ENCODE results near the gene CDKAL1.

CDKAL1 gene

DNA sequence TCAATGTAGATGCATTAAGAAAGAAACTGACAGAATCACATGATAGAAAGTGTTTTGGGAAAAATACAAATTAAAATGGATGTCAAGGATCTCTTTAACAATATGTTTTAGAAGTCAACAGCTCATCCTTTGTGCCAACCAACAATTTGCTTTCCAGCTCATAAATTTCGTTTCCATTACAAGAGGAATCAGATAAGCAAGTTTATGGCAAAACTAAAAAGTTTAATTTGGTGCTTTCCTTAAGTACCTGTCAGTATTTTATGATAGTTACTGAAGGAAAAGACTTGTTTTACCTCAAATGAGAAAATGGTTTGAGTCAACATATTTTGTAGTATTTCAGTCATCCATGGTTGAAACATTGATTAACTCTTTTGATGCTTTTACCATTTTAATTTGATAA lies 130.0 kb downstream of the CDKAL1 start:
- Histone ChIP-seq H3K4me3 (no peak overlapping the region), H3K27ac (no peak overlapping the region)

DNA sequence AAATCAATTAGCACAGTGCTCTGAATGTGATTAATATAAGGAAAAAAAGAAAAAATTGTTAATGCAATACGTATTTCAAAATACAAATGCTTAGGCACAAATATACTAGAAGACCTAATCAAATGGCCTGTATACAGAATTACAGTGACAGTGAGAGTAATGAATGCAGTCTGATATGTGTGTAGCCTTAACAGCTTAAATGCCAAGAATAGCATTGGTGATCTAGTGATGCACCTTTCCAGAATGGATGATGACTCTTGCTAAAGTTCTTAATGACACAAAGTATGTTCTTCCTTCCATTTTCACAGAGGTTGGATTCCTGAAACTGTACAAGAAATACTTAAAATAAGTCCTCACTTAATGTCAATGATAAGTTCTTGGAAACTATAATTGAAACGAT lies 131.0 kb downstream of the CDKAL1 start:
- Histone ChIP-seq H3K27ac (no peak overlapping the region), H3K4me3 (no peak overlapping the region)

DNA sequence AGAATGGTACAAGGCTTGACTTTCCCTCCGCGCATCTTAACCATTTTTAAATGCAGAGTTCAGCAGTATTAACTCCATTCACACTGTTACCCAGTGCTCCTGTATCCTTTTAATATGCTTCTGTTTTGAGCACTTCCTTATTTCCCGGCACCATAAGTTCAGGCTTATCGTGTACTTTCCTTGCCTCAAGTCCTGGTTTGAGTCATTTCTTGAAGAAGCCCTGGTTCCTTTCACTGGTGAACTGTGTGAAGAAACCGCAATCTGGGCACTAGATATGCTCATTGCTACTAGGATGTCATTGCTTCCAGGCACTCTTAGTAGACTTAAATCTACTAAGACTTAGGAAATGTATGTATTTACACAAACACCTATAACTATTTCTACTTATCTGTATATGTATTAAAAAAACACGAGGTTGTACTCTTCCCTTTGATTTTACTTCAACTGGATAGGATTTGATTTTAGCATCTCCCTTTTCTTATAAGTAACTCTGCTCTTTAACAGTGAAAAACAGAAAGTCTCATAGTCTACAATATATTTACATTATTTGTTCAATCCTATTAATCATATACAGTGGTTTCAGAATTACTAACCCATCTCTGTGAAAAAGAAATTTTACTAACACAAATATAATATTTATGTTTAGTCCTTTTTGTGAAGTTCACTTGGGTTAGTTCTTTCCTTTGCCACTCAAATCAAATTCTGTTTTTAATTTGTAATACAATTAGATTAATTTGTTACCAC lies 135.5 kb downstream of the CDKAL1 start:
- Histone ChIP-seq H3K4me3 (no peak overlapping the region), H3K27ac (no peak overlapping the region)

DNA sequence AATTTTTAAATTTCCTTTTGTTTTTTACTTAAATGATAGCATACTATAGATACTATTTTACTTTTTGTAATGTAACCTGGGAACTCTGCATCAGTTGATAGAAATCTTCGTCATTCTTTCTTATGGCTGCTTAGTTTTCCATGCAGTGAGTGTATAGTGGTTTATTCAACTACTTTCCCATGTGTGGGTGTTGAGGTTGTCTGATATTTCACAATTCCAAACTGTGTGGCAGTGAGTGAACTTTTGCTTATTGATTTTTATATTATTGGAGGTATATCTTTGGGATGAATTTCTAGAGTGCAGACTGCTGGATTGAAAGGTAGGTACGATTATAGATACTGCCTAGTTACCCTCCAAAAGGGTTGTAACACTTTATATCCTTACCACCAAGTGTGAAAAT lies 136.5 kb downstream of the CDKAL1 start:
- no peak overlapping the region for H3K4me3 ChIP-seq
- no peak overlapping the region for H3K27ac ChIP-seq

DNA sequence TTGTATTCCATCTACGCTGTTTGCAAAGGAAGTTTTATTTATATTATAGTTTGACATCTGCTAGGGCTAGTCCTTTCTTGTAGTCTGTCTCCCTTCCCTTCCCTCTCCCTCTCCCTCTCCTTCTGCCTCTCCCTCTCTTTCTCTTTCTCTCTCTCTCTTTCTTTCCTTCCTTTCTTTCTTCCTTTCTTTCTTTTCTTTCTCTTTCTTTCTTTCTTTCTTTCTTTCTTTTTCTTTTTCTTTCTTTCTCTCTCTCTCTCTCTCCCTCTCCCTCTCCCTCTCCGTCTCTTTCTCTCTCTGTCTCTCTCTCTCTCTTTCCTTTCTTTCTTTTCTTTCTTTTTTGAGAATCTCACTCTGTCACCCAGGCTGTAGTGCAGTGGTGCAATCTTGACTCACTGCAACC lies 137.8 kb downstream of the CDKAL1 start:
- Histone ChIP-seq H3K4me3 (no peak overlapping the region), H3K27ac (no peak overlapping the region)

DNA sequence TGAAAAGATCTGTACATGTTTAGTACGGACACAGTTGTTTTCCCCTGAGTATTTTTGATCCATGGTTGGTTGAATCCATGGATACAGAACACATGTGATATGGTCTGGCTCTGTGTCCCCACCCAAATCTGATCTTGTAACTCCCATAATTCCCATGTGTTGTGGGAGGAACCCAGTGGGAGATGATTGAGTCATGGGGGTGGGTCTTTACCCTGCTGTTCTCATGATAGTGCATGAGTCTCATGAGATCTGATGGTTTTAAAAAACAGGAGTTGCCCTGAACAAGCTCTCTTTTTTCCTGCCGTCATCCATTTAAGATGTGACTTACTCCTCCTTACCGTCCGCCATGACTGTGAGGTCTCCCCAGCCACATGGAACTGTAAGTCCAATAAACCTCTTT lies 139.2 kb downstream of the CDKAL1 start:
- H3K27ac ChIP-seq = no peak overlapping the region
- H3K4me3 ChIP-seq = no peak overlapping the region

DNA sequence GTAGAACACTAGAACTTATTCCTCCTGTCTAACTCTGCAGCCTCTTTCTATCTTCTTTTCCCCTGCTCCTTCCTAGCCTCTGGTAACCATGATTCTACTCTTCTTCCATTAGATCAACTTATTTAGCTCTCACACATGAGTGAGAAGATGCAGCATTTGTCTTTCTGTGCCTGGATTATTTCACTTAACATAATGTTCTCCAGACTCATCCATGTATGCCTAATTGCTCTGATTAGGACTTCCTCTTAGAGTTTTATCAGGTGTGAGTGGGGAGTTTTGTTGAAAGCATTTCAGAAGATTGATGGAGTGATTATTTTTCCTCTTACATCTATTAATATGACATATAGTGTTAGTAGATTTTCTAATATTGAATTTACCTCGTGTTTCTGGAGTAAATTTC lies 140.4 kb downstream of the CDKAL1 start:
- H3K4me3 ChIP-seq = no peak overlapping the region
- H3K27ac ChIP-seq = no peak overlapping the region

DNA sequence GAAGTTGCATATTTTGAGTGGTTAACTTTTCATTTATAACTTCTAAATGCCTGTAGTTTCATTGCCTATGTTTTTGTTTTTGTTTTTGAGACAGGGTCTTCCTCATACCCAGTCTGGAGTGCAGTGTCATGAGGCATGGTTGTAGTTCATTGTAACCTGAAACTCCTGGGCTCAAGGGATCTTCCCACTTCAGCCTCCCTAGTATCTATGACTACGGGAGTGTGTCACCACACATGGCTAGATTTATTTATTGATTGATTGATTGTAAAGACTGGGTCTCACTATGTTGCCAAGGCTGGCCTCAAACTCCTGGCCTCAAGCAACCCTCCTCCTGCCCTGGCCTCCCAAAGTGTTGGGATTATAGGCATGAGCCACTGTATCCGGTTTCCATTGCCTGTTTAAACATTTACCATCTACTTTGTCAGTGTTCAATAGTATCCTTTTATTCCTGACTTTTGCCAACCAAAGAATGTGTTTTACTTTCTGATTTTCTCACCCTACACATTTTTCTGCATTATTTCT lies 144.6 kb downstream of the CDKAL1 start:
- no peak overlapping the region for H3K4me3 ChIP-seq
- no peak overlapping the region for H3K27ac ChIP-seq

DNA sequence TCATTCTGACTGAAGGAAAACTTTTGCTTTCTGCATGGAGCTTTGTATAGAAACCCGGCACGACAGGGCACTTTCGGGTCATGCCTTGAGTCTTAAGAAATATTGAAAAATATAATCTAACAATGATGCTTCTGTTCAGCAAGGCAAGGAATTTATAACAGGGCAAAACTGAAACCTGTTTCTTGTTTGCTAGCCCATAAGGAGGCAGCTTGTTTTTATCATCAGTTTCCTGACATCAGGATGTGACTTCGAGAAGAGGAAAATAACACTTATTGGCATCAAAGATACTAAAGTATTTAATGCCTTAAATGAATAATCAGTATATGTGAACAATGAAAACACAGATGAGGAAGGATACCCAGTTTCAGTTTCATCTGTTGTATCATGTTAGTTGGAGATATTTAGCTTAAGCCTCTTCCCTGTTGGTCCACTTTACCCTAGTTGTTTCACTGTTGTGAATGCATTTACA lies 146.5 kb downstream of the CDKAL1 start:
- Histone ChIP-seq H3K4me3 (no peak overlapping the region), H3K27ac (peak overlapping the region in 8 of 21 experiments; percentile 6 to 59 (median 28))

DNA sequence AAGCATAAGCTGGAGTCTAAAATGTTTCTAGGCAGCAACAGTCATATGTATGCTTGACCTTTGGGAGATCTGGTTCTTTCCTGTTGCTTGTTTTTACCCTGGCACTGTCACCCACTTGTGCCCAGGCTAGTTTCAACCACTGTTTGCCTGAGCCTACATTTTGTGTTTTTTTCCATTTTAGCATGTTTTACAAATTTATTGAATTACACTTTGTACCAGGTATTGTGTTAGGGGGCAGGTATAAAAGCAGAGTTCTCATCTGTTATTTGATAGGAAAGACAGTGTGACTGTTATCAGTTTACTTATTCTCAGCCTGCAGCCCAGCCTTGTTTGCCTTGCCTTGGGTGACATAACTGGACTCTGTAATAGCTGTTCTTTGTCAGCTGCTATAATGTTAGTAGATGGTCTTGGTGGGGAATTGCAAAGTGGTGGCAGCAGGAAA lies 147.0 kb downstream of the CDKAL1 start:
- Histone ChIP-seq H3K4me3 (no peak overlapping the region), H3K27ac (peak overlapping the region in 8 of 21 experiments; percentile 6 to 59 (median 28))

DNA sequence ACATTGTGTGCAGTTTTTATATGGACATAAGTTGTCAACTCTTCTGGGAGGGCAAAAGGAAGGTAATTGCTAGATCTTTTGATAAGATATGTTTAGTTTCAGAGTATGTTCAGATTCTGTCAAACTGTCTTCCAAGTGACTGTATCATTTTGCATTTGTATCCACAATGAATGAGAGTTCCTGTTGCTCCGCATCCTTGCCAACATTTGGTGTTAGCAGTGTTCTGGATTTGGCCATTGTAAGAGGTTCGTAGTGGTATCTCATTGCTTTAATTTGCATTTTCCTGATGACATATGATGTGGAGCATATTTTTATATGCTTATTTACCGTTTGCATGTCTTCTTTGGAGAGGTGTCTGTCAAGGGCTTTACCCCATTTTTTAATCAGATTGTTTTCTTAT lies 150.2 kb downstream of the CDKAL1 start:
- Histone ChIP-seq H3K27ac (no peak overlapping the region), H3K4me3 (no peak overlapping the region)

DNA sequence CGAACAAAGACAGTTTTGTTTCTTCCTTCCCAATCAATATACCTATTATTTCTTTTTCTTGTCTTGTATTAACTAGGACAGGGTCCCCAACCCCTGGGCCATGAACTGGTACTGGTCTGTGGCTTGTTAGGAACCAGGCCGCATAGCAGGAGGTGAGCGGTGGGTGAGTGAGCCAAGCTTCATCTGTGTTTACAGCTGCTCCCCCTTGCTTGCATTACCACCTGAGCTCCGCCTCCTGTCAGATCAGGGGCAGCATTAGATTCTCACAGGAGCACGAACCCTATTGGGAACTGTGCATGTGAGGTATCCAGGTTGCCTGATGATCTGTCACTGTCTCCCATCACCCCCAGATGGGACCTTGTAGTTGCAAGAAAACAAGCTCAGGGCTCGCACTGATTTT lies 151.9 kb downstream of the CDKAL1 start:
- Histone ChIP-seq H3K4me3 (no peak overlapping the region), H3K27ac (no peak overlapping the region)

DNA sequence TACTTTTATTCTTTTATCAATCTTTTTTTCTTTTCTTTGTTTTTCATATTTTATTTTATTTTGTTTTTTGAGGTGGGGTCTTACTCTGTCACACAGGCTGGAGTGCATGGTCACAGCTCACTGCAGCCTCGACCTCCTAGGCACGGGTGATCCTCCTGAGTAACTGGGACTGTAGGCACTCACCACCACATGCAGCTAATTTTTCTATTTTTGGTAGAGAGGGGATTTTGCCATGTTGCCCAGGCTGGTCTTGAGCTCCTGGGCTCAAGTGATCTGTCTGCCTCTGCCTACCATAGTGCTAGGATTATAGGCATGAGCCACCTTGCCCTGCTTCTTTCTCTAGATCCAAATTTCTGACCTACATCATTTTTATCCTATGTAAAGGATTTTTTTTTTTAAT lies 153.2 kb downstream of the CDKAL1 start:
- Histone ChIP-seq H3K4me3 (no peak overlapping the region), H3K27ac (no peak overlapping the region)

DNA sequence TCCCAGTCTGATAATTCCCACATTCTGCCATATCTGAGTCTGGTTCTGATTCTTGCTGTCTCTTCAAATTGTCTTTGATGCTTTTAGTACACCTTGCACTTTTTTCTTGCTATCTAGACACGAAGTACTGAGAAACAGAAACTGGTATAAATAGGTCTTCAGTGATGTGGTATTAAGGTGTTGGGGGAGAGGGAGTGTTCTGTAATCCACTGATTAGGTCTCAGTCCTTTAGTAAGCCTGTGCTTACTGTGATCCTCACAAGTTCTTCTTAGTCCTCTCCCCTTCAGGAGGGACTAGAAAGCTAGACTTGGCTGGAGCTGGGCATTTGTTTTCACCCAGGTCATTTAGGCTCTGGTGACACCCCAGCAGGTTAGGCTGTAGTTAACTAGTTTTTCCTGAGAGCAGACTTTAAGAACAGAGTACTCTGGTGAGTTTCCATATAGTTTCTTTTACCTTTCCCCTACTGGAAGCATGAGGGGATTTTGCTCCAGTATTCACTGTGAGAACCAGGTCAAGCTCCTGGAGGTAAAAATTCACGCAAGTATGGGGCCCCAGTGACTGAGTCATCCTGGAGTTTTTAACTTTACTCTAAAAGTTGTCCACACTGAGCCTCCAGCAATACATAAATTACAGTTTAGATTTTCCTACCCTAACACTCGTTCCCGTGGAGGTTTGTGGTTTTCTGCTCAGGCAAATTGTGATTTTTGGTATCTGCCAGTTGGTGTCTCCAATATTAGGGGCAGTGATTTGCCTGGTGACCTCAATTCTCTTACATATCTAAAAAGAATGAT lies 154.6 kb downstream of the CDKAL1 start:
- H3K4me3 ChIP-seq = no peak overlapping the region
- peak overlapping the region in 1 of 21 experiments; percentile 21 for H3K27ac ChIP-seq

DNA sequence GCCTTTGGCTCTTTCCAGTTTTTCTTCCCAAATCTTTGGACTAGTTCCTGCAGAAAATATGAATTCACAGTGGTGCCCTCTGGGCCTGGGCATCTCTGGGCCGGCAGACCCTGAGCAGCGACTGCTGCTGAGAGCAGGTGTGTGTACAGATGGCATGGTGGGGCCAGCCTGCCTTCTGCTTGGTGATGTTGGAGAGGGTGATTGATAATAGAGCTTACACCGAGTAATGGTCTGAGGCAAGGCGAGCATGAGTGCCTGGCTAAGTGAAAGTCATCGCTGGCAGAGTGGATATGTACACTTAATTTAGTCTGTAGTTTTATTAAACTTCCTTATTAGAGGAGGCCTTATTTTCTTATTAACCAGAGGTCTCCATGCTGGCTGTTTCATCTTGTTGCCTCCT lies 156.9 kb downstream of the CDKAL1 start:
- Histone ChIP-seq H3K4me3 (no peak overlapping the region), H3K27ac (no peak overlapping the region)

DNA sequence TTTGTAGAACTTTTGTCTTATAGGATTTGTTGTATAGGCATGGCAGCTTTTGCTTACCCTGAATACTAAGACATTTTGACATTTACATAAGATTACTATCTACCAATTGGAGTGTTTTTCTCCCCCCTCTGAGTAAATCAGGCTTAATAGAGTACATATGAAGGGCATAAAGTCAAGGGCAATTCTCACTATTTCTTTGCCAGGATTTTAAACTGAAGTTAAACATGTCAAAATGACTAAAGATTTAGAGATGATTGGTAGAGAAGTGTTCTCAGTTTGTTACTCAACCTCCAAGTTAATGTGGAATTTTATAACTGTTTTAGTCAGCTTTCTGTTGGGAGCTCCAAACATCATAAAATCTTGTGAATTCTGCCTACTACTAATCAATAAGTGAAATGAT lies 157.8 kb downstream of the CDKAL1 start:
- Histone ChIP-seq H3K27ac (no peak overlapping the region), H3K4me3 (no peak overlapping the region)

DNA sequence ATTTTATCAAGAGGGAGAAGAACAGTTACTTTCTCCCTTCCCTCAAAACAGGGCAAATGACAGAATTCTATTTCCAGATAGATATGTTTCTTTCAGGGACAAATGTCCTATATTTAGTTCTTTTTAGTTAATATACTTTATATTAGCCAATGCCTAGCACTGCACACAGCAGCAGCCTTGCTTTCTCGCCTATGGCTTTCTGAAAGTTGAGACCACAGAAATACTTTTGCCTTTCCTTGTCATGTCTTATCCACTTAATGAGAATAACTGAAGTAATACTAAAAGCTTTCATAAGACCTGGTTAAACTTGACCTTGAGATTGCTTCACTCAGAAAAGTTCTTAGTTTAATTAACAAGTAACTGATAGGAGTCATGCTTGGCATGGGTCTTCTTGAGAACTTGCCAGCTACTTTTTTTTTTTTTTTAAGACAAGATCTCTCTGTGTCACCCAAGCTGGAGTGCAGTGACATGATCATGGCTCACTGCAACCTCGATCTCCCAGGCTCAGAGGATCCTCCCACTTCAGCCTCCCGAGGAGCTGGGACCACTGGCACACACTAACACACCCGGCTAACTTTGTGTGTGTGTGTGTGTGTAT lies 159.3 kb downstream of the CDKAL1 start:
- no peak overlapping the region for H3K4me3 ChIP-seq
- peak overlapping the region in 3 of 21 experiments; percentile 16 to 53 (median 31) for H3K27ac ChIP-seq

DNA sequence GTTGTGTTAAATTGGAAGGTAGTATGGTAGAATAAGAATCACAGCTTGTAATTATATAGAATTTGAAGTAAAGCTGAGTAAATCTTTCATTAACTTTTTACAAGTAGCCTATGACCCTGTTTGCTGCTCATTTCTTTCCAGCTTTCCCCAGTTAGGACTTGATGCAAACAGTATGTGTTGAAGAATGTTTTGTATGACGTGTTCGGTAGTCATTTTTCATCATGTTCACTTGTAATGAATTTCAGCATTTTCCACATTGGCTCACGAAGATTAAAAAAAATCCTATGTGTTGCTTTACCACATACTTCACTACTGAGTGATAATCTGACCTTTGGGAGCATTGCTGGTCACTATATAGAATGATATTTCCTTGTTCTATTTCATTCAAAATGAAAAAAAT lies 162.4 kb downstream of the CDKAL1 start:
- no peak overlapping the region for H3K27ac ChIP-seq
- no peak overlapping the region for H3K4me3 ChIP-seq

DNA sequence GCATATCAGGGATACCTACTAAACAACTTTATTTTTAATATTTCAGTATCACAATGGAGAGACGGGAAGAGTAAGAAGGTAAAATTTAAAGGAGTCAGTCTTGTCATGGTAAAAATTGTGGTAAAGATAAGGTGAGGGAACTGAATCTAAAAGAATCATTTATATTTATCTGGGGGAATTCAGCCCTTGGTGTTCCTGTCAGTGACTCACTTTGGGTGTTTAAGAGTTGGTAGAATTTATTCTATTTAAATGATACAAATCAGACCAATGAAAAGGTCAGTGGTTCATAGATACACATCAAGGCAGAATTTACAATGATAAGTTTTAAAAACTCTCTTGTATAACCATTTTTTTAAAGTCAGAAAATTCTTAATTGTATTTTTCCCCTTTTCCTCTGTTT lies 164.4 kb downstream of the CDKAL1 start:
- Histone ChIP-seq H3K4me3 (no peak overlapping the region), H3K27ac (peak overlapping the region in 3 of 21 experiments; percentile 1 to 62 (median 4))

DNA sequence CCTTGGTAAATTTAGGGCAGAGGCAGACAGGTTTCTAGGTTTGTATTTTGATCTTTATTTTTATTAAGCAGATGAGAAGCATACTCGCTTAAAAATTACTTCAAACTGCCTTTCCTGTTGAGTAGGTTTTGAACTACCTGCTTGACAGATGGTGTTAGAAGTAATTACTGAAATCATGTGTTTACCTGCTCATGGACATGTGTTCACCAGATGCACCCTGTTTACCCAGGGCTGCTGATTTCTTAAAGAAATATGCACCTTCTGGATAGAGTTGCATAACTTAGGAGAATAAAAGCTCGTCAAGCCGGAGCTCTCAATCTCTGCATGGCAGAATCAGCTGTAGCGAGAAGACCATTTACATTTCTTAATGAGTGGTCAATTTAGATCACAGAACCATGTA lies 165.1 kb downstream of the CDKAL1 start:
- Histone ChIP-seq H3K4me3 (no peak overlapping the region), H3K27ac (peak overlapping the region in 4 of 21 experiments; percentile 15 to 62 (median 38))
